22Rv1 (cell line): ENCODE data around the gene SKI.

Experiments
- CTCF ChIP-seq: fragments of 450-650 bp; IDR thresholded peaks from 2 replicates; pipeline ENCODE4 v1.5.1; 2017; ENCODE audit warnings: mild to moderate bottlenecking
- ZFX ChIP-seq: fragments of 450-650 bp; IDR thresholded peaks from 2 replicates; pipeline ENCODE4 v1.6.1; 2017; ENCODE audit warnings: antibody characterized with exemption, borderline replicate concordance

GRCh38 chr1:2288311-2288710 is 60.2 kb downstream of the SKI start:
- TF ChIP-seq CTCF: no peak
- no peak for TF ChIP-seq ZFX
